AG04449 (cell line): ENCODE data around the gene CRELD1.
"Not testable (repeated sequence)": the region's sequence is repeated elsewhere in the genome, so short reads cannot be mapped to it uniquely, and the experiment has no call there.

Experiments used
- CTCF ChIA-PET: fragments of 350-600 bp; formaldehyde crosslinking; extraction: SDS; loops from one replicate; lab custom pipeline; 2021; ENCODE audit warnings: antibody characterized with exemption; lab: Yijun Ruan, JAX
- POLR2A ChIA-PET: fragments of 400-600, 350-600 bp; formaldehyde crosslinking; extraction: SDS; loops from one replicate; lab custom pipeline; 2020; ENCODE audit warnings: antibody characterized with exemption, inconsistent platforms; lab: Yijun Ruan, JAX
- DNase-seq: peaks from one replicate; pipeline ENCODE4 v3.0.0-alpha.2; 2010; ENCODE audit warnings: low read depth, low spot score
- H3K4me3 ChIP-seq: 2 replicates; pipeline ENCODE4 v1.5.1; 2011; ENCODE audit warnings: low read depth, mild to moderate bottlenecking, control low read depth, low read length
- TF ChIP-seq, protein P1 (sequence below): IDR thresholded peaks from one replicate; pipeline ENCODE4 v1.5.1; 2011; ENCODE audit warnings: mild to moderate bottlenecking, moderate library complexity, low read length, control low read depth, inconsistent platforms; ENCODE audit not compliant: insufficient read depth; ENCODE audit errors: missing control alignments

The CRELD1 gene

DNA sequence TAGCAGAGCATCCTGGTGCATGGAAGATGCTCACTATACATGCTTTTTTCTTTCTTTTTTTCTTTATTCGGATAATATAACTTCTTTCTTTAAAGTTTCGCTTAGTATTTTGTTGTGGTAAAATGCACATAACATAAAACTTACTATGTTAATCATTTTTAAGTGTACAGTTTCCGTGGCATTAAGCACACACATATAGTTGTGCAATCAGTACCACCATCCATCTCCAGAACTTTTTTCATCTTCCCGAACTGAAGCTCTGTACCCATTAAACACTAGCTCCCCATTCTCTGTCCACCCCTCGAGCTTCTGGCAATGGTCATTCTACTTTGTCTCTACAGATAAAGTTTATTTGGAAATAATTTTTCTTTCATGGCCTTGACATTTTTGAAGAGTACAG is 44.2 kb upstream of the CRELD1 start:
- no peak overlapping the region for H3K4me3 ChIP-seq
- no peak for DNase-seq
- ChIA-PET POLR2A (no interaction called here), CTCF (interaction anchor here (1.0 to 2.0 kb wide), 2 partner anchors 27 to 57 kb away, joined by 3 to 7 read pairs; no protein-coding TSS in a partner anchor)
- TF ChIP-seq, protein P1, sequence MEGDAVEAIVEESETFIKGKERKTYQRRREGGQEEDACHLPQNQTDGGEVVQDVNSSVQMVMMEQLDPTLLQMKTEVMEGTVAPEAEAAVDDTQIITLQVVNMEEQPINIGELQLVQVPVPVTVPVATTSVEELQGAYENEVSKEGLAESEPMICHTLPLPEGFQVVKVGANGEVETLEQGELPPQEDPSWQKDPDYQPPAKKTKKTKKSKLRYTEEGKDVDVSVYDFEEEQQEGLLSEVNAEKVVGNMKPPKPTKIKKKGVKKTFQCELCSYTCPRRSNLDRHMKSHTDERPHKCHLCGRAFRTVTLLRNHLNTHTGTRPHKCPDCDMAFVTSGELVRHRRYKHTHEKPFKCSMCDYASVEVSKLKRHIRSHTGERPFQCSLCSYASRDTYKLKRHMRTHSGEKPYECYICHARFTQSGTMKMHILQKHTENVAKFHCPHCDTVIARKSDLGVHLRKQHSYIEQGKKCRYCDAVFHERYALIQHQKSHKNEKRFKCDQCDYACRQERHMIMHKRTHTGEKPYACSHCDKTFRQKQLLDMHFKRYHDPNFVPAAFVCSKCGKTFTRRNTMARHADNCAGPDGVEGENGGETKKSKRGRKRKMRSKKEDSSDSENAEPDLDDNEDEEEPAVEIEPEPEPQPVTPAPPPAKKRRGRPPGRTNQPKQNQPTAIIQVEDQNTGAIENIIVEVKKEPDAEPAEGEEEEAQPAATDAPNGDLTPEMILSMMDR: no peak

DNA sequence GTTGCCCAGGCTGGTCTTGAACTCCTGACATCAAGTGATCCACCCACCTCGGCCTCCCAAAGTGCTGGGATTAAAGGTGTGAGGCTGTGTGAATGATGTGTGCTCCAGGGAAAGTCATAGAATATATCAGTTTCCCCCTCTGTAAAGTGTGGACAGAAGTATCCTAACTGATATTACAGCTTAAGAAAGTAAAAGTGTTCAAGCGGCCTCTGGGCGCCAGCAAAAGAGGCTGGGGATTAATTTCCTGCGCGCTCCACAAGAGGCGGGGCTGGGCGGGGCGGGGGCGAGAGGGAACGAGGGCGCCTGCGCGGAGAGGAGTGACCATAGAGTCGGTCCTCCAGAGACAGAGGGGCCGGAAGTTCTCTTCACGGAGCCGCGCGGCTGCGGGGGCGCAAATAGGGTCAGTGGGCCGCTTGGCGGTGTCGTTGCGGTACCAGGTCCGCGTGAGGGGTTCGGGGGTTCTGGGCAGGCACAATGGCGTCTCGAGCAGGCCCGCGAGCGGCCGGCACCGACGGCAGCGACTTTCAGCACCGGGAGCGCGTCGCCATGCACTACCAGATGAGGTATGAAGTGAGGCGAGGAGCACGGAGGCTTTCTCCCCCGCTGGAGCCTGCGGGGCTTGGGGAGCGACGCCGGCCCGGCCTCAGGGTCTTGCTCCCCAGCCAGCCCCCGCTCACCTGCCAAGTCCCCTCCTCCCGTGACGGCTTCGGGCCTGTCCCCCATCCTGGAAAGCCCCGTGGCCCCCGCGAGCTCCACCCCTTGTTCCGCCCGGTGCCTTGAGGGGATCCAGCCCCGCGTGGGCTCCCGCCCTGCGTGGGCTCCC is 43.2 kb upstream of the CRELD1 start, which contains the start of gene JAGN1:
TSS of gene JAGN1 (plus strand) at position 362 of the 823 bp plus-strand sequence. CDS start at position 475, 113 bp downstream.
- TF ChIP-seq, protein P1: no peak
- ChIA-PET CTCF (interaction anchor here (0.8 to 2.1 kb wide), 7 partner anchors 9 to 174 kb away, joined by 3 to 7 read pairs (median 4); partner anchors contain the start of genes FANCD2 and IL17RE), POLR2A (interaction anchor here (0.5 to 1.9 kb wide), 4 partner anchors 12 to 44 kb away, joined by 3 to 10 read pairs (median 3); partner anchors contain the start of gene IL17RE)
- peak within 1 kb of the TSS; percentile 96 for H3K4me3 ChIP-seq
- no peak for DNase-seq

DNA sequence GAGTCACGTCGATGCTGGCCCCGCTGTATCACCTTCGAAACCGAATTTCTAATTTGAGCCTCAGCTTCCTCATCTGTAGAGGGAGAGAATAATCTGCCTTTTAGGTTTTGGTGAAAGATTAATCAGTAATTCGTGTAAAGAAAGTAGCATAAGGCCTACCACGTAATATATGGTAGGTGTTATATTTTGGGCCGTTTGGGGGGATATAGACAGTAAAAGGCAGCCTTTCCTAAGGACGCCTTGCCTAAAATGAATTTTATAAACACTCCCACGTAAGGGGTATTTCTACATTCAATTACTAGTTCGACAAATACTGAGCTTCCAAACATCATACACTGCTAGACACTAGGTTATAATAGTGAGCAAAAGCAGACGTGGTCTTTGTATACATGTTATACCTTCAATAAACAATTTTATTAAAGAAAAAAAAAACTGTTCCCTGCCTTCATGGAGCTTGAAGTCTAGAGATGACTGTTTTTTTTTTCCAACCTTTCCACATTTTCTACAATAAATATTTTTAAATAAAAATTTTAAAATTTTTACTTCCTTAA is 42.5 kb upstream of the CRELD1 start:
- TF ChIP-seq, protein P1: no peak
- POLR2A ChIA-PET: interaction anchor here (0.5 to 1.9 kb wide), 2 partner anchors 12 to 14 kb away, joined by 3 to 10 read pairs; partner anchors contain the start of gene IL17RE
- CTCF ChIA-PET: interaction anchor here (0.8 to 2.1 kb wide), 7 partner anchors 10 to 175 kb away, joined by 3 to 6 read pairs (median 4); partner anchors contain the start of gene IL17RE
- peak overlapping the region; percentile 96 for H3K4me3 ChIP-seq
- DNase-seq: no peak

DNA sequence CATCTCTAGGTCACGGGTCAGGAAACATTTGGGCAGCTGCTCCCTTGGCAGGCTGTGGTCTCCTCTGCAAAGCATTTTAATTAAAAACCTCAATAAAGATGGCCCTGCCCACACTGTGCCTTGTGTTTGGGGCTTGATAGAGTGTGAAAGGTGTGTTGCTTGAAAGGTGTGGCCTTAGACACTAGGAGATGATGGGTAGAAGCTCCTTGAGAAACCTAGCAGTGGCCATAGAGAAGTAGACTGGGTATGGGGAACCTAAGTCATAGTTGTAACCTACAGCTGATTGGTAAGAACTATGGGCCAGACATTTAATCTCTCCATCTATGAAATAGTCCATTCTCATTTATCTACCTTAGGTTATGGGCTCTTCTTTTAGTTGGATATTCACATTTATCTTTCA is 39.9 kb upstream of the CRELD1 start:
- DNase-seq: no peak
- H3K4me3 ChIP-seq: no peak overlapping the region
- POLR2A ChIA-PET: interaction anchor here (0.6 to 1.9 kb wide), 2 partner anchors 10 to 144 kb away, joined by 3 to 7 read pairs; partner anchors contain the start of gene OGG1
- TF ChIP-seq, protein P1: no peak
- CTCF ChIA-PET: interaction anchor here (1.2 to 3.5 kb wide), 3 partner anchors 9 to 17 kb away, joined by 3 to 12 read pairs (median 5); partner anchors contain the start of gene IL17RE

DNA sequence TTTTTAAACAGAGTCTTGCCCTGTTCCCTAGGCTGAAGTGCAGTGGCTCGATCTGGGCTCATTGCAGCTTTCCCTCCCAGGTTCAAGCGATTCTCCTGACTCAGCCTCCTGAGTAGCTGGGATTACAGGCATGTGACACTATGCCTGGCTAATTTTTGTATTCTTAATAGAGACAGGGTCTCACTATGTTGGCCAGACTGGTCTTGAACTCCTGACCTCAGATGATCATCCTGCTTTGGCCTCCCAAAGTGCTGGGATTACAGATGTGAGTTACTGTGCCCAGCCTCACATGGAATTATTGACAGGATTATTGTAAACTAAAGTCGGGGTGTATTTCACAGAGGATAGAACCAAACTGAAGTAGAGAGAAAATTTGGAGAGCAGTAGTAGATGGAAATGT is 37.9 kb upstream of the CRELD1 start:
- CTCF ChIA-PET: interaction anchor here (1.1 to 3.5 kb wide), 2 partner anchors 11 to 38 kb away, joined by 3 to 12 read pairs; partner anchors contain the start of gene CRELD1
- DNase-seq, H3K4me3 ChIP-seq, POLR2A ChIA-PET: not testable (repeated sequence)

DNA sequence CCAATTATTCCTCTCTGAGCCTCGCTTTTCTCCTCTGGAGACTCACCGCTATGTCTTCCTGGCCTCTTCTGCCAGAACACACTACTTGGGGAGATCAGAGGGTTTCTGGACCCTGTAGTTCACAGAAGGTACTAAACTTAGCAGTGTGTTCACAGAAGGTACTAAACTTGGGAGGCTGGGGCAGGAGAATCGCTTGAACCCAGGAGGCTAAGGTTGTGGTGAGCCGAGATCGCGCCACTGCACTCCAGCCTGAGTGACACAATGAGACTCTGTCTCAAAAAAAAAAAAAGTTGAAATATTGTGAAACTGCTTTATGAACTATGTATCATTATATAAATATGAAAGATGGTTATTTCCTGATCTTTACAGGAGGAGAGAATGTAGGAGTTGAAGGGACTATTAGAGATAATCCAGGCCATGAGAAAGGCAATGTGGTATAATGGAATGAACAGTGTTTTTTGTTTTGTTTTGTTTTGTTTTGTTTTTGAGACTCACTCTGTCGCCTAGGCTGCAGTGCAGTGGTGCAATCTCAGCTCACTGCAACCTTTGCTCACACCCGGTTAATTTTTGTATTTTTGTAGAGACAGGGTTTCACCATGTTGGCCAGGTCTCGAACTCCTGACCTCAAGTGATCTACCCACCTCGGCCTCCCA is 36.8 kb upstream of the CRELD1 start:
- DNase-seq, CTCF ChIA-PET, H3K4me3 ChIP-seq, POLR2A ChIA-PET: not testable (repeated sequence)
